Stimulated activated CD8-positive, alpha-beta memory T cell treated with anti-CD3 and anti-CD28 coated beads, Interleukin-12 subunit alpha, Interleukin-12 subunit beta, amount 100 ng/mL, for 4 hours (primary cell): Measurements from ENCODE around the gene SUSD6.
"Not testable (repeated sequence)": the region's sequence is repeated elsewhere in the genome, so short reads cannot be mapped to it uniquely, and the experiment has no call there.

ENCODE experiments used
- DNase-seq: peaks from one replicate; pipeline ENCODE4 v3.0.0-alpha.2; 2020; ENCODE audit warnings: low read depth

The SUSD6 gene

DNA sequence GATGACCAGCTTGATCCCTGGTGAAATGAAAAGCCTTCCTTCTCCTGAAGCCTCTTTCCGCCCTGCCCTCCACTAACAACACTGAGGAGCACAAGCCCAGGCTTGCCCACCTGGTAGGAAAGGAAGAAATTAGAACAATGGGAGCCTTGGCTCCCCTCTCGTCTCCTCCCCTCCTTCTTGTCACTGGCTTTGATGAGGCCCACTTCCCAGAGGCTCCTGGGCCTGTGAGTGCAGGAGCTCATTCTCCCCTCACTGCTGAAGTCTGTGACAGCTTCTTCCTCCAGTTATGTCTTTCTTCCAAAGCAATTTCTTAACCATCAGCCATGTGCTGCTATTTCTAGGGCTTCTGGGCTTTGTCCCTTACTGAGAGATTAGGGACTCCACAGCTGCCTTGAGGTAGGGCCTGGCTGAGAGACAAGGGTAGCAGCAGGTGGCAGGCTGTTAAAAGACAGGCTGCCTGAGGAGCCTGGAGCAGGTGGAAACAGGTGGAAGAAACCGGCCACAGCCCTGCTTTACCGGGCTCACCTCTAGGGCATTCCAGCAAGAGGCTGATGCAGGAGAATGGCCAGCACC lies 101.9 kb downstream of the SUSD6 start:
- no peak for DNase-seq

DNA sequence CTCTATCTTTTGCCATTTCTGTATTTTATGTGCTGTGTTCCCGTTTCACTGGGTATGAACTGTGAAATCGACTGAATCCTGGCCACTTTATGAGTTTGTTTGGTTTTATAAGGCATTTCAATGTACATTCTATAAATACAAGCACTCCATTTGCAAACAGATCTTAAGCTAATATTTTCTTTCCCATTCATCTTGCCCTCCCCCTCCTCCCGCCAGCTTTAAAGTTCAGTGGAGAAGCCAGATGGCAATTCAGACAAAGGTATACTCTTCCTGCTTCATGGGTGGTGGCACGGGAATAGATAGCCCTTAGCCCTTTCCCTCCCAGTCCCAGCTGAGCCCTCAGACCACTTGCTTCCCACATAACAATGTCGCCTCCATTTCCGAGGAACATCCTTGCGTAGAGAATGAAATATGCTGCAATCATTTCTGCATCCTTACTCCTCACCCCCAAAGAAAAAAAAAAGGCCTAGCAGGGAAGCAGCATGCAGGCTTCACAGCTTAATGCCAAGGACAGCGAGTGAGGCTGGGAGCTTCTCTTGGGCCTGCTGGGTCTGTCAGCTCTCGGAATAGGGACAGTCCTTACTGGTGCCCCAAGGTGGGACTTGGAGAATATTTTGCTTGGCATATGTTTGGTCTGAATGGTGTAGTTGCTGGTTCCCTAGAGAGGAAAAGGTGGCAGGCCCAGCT lies 102.7 kb downstream of the SUSD6 start:
- DNase-seq = no peak

DNA sequence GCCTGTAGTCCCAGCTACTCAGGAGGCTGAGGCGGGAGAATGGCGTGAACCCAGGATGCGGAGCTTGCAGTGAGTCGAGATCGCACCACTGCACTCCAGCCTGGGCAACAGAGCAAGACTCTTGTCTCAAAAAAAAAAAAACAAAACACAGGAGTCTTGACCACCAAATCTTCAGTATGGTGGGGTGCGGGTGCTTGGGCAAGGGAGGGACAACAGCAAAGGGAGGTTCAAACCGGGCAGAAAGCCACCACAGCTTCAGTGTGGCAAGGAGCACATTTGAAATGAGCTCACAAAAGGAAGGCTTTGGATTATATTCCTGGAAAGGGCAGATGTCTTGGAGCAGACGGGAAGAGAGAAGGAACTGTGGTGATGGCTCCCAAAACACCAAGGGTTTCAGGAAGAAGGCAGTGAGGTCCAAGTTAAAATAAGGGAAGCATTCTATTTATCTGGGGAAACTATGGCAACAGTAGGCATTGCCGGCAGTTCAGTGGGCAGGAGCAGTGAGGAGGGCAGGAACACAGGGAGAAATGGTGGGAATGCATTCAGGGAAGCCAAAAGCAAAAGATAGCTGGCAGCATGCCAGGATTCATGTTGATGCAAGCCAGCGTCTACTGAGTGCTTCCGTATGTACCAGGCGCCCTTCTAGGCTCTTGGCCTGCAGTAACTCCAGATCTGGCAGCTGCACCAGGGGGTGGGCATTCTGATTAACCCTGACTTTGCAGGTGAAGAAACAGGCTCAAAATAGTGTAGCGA lies 104.5 kb downstream of the SUSD6 start:
- DNase-seq = no peak

DNA sequence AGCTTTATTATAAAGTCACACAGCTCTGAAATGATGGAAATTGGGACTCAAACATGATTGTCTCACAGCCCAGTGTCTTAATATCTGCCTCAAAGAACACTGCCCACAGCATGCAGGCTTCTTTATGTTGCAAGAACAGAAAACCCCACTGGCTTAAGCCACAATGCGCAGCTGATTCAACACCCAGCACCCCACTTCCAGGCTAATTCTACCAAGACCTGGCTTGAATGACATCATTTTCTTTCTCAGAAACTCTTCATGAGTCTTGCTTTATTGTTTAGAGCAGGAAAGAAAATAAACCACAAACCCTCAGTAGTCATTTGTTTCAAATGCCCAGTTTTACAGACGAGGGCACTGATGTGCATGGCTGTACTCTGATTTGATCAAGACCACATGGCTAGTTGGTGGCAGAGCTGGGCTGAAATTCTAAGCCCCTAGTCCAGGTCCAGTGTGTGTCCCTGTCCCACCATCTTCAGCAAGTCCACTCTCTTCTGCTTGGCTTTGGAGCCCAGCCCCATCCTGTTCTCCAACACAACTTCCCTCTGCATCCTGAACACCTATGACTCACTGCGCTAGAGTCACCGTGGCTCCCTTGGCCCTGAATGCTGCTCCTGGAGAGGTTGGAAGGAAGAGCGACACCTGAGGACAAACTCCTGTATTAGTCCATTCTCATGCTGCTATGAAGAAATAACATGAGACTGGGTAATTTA lies 105.2 kb downstream of the SUSD6 start:
- DNase-seq = no peak

DNA sequence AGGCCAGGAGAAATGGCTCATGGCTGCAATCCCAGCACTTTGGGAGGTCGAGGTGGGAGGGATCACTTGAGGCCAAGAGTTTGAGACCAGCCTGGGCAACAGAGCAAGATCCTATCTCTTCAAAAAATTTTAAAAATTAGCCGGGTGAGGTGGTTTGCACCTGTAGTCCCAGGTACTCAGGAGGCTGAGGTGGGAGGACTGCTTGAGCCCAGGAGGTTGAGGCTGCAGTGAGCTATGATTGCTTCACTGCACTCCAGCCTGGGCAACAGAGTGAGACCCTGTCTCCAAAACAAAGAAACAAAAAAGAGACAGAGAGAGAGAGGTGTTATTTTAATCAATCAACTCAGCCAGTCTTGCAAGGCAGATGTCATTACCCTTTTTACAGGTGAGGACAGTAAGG lies 107.2 kb downstream of the SUSD6 start:
- not testable (repeated sequence) for DNase-seq

DNA sequence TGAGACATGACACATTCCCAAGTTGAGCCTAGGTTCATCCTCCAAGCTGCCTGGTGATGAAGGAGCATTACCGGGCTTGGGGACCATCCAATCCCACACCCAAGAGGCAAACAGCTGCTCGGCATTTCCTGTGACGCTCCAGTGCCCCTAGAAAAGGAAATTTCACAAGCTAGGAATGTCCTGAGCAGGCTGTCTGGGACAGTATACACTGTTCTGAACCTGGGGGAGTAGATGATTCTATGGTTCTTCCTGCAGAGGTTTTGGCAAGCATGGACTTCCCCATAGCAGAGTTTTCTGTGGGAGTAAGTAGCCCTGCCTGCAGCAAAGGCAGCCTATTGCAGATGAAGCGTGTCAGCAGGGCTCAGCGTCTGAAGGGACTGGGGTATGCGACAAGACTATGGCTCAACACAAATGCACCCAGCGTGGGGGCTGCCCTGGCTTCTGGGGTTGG lies 108.1 kb downstream of the SUSD6 start:
- no peak for DNase-seq

DNA sequence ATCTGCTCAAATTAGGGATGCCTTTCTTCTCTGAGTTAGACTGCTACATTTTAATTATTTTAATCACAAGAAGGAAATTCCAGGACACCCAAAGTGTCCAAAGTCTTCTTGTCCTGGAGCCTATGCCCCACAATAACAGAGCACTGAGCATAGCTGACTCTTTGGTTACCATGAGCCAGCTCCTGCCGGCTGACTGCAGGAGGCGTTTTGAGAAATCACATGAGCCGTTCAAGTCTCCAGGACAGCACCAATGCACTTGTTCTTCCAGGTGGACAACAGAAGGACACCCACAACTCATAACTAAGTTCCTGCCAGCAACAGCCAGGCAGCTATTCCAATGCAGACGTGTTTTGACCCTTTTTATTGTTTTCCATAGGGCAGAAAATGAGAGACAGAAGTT lies 109.5 kb downstream of the SUSD6 start:
- no peak for DNase-seq

DNA sequence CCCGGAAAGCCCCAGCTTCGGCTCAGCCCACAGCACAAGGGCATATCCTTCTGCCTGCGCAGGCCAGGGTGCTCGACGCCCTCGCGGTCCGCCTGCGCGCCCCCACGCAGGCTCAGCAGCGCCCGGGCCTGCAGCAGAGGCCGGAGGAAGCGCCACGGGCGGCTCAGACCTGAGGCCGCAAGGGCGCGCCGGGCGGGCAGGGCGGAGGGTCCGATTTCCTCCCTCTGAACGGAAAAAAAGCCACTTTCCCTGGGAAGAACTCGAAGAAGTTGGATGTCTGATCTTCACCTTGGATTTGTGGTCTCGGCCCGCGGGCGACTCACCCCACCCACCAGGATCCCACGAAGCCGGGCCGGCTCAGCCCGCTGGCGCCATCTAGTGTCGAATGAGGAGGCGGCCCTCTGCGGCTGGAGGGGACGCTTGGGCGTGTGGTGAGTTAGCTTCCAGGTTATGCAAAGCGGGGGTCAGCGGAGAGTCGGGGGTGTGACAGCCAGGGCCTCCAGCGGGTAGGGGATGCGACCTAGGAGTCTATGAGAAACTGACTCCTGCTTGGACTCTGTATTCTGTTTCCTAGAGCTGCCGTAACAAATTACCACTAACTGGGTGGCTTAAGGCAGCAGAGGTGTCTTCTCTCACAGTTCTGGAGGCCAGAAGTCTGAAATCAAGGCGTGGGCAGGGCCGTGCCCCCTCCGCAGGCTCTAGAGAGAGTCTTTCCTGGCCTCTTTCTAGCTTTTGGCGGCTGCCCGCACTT lies 115.5 kb downstream of the SUSD6 start:
- peak; percentile 76 for DNase-seq

DNA sequence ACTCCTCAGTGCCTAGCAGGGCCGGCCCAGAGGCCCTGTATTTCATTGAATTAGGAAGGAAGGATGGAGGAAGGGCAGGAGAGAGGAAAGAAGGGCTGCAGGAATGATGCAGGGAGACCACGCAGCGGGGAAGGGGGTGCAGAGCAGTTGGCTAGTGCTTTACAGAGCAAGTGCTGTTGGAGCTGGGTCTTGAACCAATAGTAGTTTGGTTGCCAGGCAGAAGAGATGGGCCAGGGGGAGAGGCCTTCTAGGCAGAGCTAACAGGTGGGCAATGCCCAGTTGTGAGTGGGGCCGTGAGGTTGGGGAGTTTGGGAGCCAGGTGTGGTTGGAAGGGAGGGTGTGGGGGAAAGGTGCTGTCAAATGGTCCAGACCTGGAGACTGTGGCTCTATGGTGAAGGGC lies 116.5 kb downstream of the SUSD6 start:
- no peak for DNase-seq

DNA sequence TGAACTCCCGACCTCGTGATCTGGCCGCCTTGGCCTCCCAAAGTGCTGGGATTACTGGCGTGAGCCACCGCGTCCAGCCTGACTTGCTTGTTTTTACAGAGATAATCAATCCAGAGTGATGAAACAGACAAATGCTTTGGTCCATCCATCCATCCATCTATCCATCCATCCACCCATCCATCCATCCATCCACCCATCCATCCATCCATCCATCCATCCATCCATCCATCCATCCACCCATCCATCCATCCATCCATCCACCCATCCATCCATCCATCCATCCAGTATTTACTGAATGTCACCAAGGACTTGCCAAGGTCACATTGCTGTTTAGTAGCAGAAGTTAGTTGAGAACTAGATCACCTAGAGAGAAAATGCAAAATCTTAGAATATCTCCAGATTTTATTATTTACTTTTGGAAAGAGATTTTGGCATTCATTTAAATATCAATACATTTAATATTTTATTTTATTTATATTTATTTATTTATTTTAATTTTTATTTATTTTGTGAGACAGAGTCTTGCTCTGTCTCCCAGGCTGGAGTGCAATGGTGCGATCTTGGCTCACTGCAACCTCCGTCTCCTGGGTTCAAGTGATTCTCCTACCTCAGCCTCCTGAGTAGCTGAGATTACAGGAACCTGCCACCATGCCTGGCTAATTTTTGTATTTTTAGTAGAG lies 120.7 kb downstream of the SUSD6 start:
- DNase-seq = not testable (repeated sequence)

DNA sequence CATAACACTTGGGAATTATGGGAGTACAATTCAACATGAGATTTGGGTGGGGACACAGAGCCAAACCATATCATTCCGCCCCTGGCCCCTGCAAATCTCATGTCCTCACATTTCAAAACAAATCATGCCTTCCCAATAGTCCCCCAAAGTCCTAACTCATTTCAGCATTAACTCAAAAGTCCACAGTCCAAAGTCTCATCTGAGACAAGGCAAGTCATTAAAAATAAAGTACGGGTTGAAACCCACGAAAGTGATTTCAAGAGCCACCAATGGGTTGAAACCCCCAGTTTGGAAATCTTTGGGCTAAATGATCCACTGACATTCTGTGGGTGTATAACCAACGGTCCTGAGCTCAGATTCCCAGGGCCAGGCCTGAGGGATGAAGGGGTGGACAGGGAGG lies 125.0 kb downstream of the SUSD6 start:
- DNase-seq = not testable (repeated sequence)

DNA sequence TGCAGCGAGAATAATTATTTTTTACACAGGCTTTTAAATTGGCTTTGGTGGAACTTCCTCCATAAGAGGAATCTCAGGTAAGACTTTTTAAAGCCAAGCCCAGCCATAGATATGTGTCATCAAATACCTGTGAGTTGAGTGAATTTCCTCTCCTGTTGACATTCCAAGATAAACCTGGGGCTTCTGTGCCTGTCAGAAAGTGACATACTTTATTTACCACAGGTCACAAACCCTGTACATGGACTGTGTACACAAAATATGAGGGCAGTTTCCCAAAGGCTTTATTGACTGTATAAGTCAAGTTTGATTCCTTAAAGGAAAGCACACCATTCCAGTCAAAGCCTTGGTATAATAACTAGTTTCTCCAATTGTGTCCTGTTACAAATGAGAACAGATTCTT lies 129.7 kb downstream of the SUSD6 start:
- no peak for DNase-seq

DNA sequence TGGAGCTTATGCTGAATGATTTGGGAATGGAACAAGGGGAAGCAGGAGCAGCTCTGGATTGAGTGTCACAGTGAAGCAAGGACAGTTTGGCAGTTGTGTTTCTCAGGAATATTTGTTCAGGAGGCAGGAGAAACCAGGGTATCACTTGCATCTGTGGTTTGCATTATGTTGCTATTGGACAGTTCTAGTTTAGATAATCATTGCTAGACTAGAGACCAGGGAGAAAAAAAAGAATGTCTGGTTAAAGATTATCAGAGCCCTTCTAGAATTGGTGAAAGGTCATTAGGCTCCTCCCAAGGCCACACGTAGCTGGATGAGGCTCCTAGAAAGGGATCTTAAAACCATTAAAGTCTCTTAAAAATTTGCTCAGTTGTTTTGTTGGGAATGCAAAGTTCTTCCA lies 138.6 kb downstream of the SUSD6 start:
- DNase-seq = no peak

DNA sequence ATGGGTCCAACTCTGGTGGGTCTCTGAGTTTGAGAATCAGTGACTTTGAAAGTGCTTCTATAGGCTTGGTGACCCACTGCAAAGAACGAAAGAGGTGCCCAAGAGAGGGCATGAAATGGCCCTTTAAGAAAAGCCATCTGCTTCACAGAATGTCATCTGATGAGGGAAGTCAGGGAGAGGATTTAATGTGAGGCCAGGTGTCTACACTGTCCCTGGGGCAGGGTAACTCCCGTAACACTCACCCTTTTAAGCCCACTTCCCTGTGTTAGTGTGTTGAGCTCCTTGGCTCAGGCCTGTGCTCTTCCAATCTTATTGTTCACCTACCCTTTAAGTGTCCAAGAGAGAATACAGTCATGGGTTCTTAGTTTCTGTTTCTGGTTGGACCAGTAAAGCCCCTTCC lies 139.1 kb downstream of the SUSD6 start:
- DNase-seq = no peak

DNA sequence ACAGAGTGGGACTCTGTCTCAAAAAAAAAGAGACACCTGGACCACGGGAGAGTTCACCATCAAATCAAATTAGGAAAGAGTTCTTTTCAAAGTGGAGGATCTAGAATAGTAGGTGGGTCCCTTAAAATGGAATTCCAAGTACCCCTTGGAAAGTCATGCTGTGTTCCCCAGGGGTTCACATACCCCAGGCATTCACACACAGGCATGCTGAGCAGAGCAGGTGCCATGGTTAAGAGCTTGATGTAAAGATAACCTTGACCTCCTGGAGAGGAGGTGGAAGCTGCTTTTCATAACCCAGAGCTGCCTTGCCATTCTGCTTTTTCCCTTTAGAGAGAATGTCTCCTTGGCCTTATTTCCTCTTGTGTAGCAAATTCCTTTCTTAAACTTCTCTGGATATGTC lies 141.4 kb downstream of the SUSD6 start:
- DNase-seq = no peak

DNA sequence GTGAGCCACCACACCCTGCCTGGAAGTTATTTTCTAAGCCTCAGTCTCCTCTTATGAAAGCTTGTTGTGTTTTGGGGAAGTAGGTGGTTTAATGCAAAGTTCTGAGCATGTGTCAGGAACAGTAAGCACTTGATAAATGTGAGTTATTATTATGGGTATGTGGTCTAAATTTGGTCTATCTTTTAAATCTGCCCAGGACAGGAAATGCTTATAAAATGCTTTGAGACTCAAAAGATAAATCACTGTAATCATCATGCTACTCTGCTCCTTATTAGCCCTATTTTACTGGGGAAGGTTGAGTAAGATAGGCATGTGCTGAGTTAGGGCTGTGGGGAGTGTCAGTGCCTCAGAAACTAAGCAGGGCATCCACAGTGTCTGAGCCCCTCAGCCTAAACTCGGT lies 142.5 kb downstream of the SUSD6 start:
- no peak for DNase-seq

DNA sequence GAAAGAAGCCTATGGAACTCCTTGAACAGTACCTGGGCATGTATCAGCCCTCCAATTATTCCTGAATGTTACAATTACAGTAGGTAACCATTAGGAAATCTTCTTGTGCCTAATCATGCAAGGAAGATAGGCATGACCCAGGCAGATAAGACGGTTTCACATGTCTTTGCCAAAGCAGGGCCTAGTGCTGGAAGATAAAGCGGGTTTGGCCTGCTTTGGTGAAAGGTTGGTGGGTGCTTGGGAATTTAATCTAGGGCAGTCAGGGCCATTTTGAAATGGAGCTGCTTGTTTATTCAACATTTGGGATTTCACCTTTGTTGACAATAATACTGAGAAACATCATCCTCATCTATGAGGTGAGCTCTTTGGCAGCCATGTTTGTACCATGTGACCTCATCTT lies 143.1 kb downstream of the SUSD6 start:
- DNase-seq = no peak

DNA sequence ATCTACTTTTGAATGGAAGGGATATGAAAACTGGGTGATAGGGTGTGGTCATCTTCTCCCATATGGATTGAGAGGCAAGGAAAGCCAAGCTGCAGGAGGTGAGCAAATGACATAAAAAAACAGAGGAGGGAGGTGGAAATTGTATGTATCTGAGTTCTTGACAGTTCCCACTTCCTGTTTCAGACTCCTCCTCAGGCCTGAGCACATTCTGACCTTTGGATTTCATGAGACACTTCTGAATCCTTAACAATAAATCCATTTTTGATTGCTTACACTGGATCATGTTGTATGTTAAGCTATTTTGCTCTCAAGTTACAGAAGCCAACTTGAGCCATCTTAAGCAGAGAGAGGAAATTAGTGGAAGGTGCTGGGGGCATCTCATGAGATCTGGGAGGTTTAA lies 143.9 kb downstream of the SUSD6 start:
- DNase-seq = no peak

DNA sequence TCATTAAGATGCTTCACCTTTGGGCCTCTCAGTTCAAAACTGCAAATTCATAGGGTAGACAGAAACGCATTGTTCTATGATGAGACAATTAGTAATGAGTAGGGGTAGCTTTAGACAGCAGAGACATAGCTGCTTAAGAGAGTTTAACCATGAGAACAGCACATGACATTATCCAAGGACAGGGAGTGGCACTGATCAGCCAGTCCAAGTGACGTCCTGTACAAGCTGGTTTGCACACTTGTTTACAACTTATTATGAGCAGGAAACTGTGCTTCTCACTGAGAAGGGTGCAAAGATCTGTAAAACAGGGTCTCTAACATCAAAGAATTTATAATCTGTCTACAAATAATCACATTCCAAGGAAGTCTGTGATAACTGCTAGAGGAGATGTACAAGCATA lies 144.4 kb downstream of the SUSD6 start:
- DNase-seq = no peak

DNA sequence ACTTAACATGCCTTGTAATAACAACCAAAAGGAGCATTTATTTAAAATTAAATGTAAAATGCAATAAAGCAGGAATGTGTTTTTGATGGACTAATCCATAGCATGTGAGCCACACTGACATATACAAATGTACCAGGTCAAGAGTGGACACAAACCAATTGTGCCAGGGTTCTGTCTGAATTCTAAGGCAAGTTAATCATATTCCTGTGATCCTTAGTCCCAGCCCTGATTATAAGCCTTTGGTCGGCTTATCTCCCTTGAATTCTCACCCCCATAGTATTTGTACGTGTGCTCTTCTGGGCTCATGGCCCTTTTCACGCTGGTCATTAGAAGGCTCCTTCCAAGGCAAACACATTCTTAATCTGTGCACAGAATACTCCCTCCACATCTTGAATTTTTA lies 144.9 kb downstream of the SUSD6 start:
- no peak for DNase-seq

DNA sequence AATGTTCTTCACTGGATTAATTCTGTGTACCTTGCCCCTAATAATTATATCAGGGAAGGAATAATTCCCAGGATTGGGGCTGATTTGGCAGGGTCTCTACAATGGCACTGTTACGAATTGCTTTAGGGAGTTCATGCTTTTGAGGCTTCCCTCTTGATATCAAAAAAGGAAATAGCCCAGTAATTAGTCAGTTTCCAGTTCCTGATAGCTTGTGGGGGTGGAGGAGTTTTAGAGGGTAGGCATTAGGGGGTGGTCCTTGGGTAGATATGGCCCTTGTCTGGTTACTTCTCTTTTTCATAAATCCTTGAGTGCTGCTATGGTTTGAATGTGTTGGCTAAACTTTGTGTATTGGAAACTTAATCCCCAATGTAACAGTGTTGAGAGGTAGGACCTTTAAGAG lies 149.4 kb downstream of the SUSD6 start:
- no peak for DNase-seq
